ENCODE data around the gene CTNNA3. TPM values are rescaled to one million over a fixed set of nuclear protein-coding genes. Genes with fewer than 3 reads are reported as not detected.
A peak's percentile ranks its signal among the peaks of the same experiment; 100 is the strongest.

Gene CTNNA3
- total and polyA plus RNA-seq, 4 donors, result 0.38 to 8.9 (median 5.2) TPM

DNA sequence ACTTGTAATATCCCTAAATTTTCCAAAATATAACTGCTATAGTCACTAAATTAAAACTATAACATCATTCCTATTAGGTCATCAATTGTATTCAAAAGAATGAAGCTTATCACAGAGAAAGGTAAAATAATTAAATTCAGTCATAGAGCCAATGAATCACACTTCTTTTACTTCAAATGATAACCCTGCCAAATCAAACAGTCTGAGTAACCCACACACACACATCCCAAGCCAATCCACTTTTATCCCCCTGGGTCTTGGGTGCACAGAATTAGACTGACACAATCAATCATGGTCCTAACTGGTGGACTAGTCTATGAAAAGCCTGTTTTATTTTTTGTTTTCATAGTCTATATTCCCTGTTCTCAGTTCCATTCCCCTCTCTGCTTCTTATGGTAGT is 25.6 kb downstream of the CTNNA3 start:
- DNase-seq (no peak), ATAC-seq (ENCODE audit: low FRiP score) (no peak)
- no peaks in the 10 kb centered on the region for H3K9me3 ChIP-seq (ENCODE audit: control insufficient read depth, low read length)
- H3K27me3 ChIP-seq (ENCODE audit: control insufficient read depth in 1 of 2, insufficient read depth in 2 of 2, low read length in 1 of 2), result no peaks in the 10 kb centered on the region
- H3K36me3 ChIP-seq (ENCODE audit: control insufficient read depth in 1 of 2, insufficient read depth in 2 of 2, low read length in 1 of 2), result no peaks in the 10 kb centered on the region
- intact Hi-C loops (cut with DNase I), result no loop called here
- H3K4me3 ChIP-seq (ENCODE audit: low read length in 2 of 2), result no peak overlapping the region
- no peak overlapping the region for H3K27ac ChIP-seq (ENCODE audit: low read depth in 1 of 2, low read length in 2 of 2)
- H3K4me1 ChIP-seq (ENCODE audit: control insufficient read depth in 1 of 2, insufficient read depth in 2 of 2, low read length in 2 of 2), result no peaks in the 10 kb centered on the region

- no peaks in the 10 kb centered on the region for H3K27me3 ChIP-seq (ENCODE audit: control insufficient read depth in 1 of 2, insufficient read depth in 2 of 2, low read length in 1 of 2)
- H3K36me3 ChIP-seq (ENCODE audit: control insufficient read depth in 1 of 2, insufficient read depth in 2 of 2, low read length in 1 of 2), result no peaks in the 10 kb centered on the region
- H3K4me1 ChIP-seq (ENCODE audit: control insufficient read depth in 1 of 2, insufficient read depth in 2 of 2, low read length in 2 of 2), result no peaks in the 10 kb centered on the region
- H3K27ac ChIP-seq (ENCODE audit: low read depth in 1 of 2, low read length in 2 of 2), result no peak overlapping the region
- ATAC-seq (ENCODE audit: low FRiP score) (no peak), DNase-seq (no peak)
- 0 to 2% methylated on average over 1 of the region's 1 CpG for WGBS, 2 donors
- H3K4me3 ChIP-seq (ENCODE audit: low read length in 2 of 2), result no peak overlapping the region
- H3K9me3 ChIP-seq (ENCODE audit: control insufficient read depth, low read length), result no peaks in the 10 kb centered on the region
- intact Hi-C loops (cut with DNase I), result no loop called here
Observed at GRCh38 chr10:67669978-67670377, 26.0 kb downstream of the CTNNA3 start.

- intact Hi-C loops (cut with DNase I), result no loop called here
Observed at GRCh38 chr10:67668448-67668847, 27.5 kb downstream of the CTNNA3 start.

DNA sequence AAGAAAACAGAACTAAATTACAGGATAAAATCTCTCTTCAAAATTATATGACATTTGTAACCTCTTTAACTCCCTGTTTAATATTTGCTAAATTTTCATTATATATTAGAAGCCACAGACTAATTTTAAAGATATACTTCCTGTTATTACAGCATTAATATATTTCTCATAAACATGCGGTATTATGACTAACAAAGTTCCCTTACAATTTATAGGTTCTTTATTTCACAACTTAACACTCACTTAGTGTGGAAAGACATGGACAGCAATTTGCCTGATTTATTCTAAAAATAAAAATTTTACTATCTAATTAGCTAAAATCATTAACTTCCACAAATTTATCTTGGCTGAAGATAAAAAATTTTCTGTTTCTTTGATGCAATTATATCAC is 29.0 kb downstream of the CTNNA3 start:
- H3K4me3 ChIP-seq (ENCODE audit: low read length in 2 of 2), result no peak overlapping the region
- ATAC-seq (ENCODE audit: low FRiP score) (no peak), DNase-seq (no peak)
- H3K9me3 ChIP-seq (ENCODE audit: control insufficient read depth, low read length), result no peaks in the 10 kb centered on the region
- WGBS, 2 donors, result 93 to 98% methylated on average over 1 of the region's 1 CpG
- no peaks in the 10 kb centered on the region for H3K4me1 ChIP-seq (ENCODE audit: control insufficient read depth in 1 of 2, insufficient read depth in 2 of 2, low read length in 2 of 2)
- intact Hi-C loops (cut with DNase I), result loop anchor here in 1 of 2 donors (2.0 kb wide), 1 partner anchor 114 kb away; no protein-coding TSS in a partner anchor
- H3K36me3 ChIP-seq (ENCODE audit: control insufficient read depth in 1 of 2, insufficient read depth in 2 of 2, low read length in 1 of 2), result no peaks in the 10 kb centered on the region
- no peaks in the 10 kb centered on the region for H3K27me3 ChIP-seq (ENCODE audit: control insufficient read depth in 1 of 2, insufficient read depth in 2 of 2, low read length in 1 of 2)
- no peak overlapping the region for H3K27ac ChIP-seq (ENCODE audit: low read depth in 1 of 2, low read length in 2 of 2)

More at GRCh38 chr10:67668448-67668847, 27.5 kb downstream of the CTNNA3 start:
- Histone ChIP-seq H3K27ac (ENCODE audit: low read depth in 1 of 2, low read length in 2 of 2) (no peak overlapping the region), H3K27me3 (ENCODE audit: control insufficient read depth in 1 of 2, insufficient read depth in 2 of 2, low read length in 1 of 2) (no peaks in the 10 kb centered on the region), H3K4me1 (ENCODE audit: control insufficient read depth in 1 of 2, insufficient read depth in 2 of 2, low read length in 2 of 2) (no peaks in the 10 kb centered on the region), H3K36me3 (ENCODE audit: control insufficient read depth in 1 of 2, insufficient read depth in 2 of 2, low read length in 1 of 2) (no peaks in the 10 kb centered on the region), H3K4me3 (ENCODE audit: low read length in 2 of 2) (no peak overlapping the region), H3K9me3 (ENCODE audit: control insufficient read depth, low read length) (no peaks in the 10 kb centered on the region)
- DNase-seq (no peak), ATAC-seq (ENCODE audit: low FRiP score) (no peak)
- 88% methylated on average over 3 of the region's 3 CpGs for WGBS, 2 donors

DNA sequence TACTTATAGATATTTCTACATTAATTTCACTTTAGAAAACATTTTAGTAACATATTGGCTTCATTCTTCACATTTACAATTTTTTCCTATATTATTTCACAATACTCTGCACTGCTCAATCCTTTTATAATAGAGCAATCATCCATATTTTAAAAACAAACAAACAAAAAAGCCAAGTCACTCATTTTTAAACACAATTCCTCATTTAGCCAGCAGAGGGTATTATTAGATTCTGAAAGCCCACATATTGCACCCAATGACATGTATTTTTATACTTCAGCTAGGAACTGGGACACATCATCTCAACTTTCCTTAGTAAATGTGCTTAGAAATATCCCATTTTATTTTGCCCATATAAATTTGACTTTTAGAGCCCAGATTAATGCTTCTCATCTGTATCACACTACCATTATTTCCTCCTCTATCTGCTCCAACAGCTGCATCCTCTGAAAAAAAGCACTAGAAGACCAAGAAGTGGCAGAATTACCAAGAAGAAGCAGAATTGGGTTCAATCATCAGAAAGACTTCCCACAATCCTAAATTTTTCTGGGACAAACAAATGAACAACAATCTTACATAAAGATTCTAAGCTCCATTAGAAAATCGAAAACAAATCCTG is 29.5 kb downstream of the CTNNA3 start:
- Histone ChIP-seq H3K27ac (ENCODE audit: low read depth in 1 of 2, low read length in 2 of 2) (no peak overlapping the region), H3K4me3 (ENCODE audit: low read length in 2 of 2) (no peak overlapping the region), H3K27me3 (ENCODE audit: control insufficient read depth in 1 of 2, insufficient read depth in 2 of 2, low read length in 1 of 2) (no peaks in the 10 kb centered on the region), H3K4me1 (ENCODE audit: control insufficient read depth in 1 of 2, insufficient read depth in 2 of 2, low read length in 2 of 2) (no peaks in the 10 kb centered on the region), H3K36me3 (ENCODE audit: control insufficient read depth in 1 of 2, insufficient read depth in 2 of 2, low read length in 1 of 2) (no peaks in the 10 kb centered on the region), H3K9me3 (ENCODE audit: control insufficient read depth, low read length) (no peaks in the 10 kb centered on the region)
- 86 to 89% methylated on average over 1 of the region's 1 CpG for WGBS, 2 donors
- ATAC-seq (ENCODE audit: low FRiP score) (peak; percentile 46), DNase-seq (no peak)
- intact Hi-C loops (cut with DNase I), result loop anchor here in 1 of 2 donors (2.0 kb wide), 1 partner anchor 114 kb away; no protein-coding TSS in a partner anchor

DNA sequence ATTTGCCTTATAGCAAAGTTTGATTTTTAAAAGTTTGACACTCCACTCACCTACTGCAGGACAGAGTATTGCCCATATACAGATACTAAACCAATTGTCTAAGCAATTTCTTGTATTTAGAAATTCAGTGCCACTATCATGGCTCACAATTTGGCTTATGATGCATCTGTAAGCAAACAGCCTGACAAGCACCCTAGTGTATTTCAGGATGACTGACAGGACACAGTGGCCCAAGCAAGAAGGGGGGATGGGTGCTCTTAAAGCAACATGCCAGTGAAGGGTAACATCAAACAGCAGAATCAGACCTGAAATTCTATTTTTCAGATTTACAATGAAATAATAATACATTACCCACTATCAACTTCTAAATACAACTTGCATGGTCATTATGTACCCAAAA is 30.5 kb downstream of the CTNNA3 start:
- Histone ChIP-seq H3K27me3 (ENCODE audit: control insufficient read depth in 1 of 2, insufficient read depth in 2 of 2, low read length in 1 of 2) (no peaks in the 10 kb centered on the region), H3K4me1 (ENCODE audit: control insufficient read depth in 1 of 2, insufficient read depth in 2 of 2, low read length in 2 of 2) (no peaks in the 10 kb centered on the region), H3K27ac (ENCODE audit: low read depth in 1 of 2, low read length in 2 of 2) (no peak overlapping the region), H3K9me3 (ENCODE audit: control insufficient read depth, low read length) (no peaks in the 10 kb centered on the region), H3K4me3 (ENCODE audit: low read length in 2 of 2) (no peak overlapping the region), H3K36me3 (ENCODE audit: control insufficient read depth in 1 of 2, insufficient read depth in 2 of 2, low read length in 1 of 2) (no peaks in the 10 kb centered on the region)
- DNase-seq (no peak), ATAC-seq (ENCODE audit: low FRiP score) (no peak)
- intact Hi-C loops (cut with DNase I), result loop anchor here in 1 of 2 donors (2.0 kb wide), 1 partner anchor 113 kb away; no protein-coding TSS in a partner anchor

- H3K36me3 ChIP-seq (ENCODE audit: control insufficient read depth in 1 of 2, insufficient read depth in 2 of 2, low read length in 1 of 2), result no peaks in the 10 kb centered on the region
- H3K27me3 ChIP-seq (ENCODE audit: control insufficient read depth in 1 of 2, insufficient read depth in 2 of 2, low read length in 1 of 2), result no peaks in the 10 kb centered on the region
- no peak overlapping the region for H3K27ac ChIP-seq (ENCODE audit: low read depth in 1 of 2, low read length in 2 of 2)
- H3K4me1 ChIP-seq (ENCODE audit: control insufficient read depth in 1 of 2, insufficient read depth in 2 of 2, low read length in 2 of 2), result no peaks in the 10 kb centered on the region
- intact Hi-C loops (cut with DNase I), result loop anchor here in 1 of 2 donors (2.0 kb wide), 1 partner anchor 114 kb away; no protein-coding TSS in a partner anchor
- H3K9me3 ChIP-seq (ENCODE audit: control insufficient read depth, low read length), result no peaks in the 10 kb centered on the region
- ATAC-seq (ENCODE audit: low FRiP score) (no peak), DNase-seq (no peak)
- 36 to 46% methylated on average over 3 of the region's 3 CpGs for WGBS, 2 donors
- H3K4me3 ChIP-seq (ENCODE audit: low read length in 2 of 2), result no peak overlapping the region
Observed at GRCh38 chr10:67664942-67665341, 31.1 kb downstream of the CTNNA3 start.

DNA sequence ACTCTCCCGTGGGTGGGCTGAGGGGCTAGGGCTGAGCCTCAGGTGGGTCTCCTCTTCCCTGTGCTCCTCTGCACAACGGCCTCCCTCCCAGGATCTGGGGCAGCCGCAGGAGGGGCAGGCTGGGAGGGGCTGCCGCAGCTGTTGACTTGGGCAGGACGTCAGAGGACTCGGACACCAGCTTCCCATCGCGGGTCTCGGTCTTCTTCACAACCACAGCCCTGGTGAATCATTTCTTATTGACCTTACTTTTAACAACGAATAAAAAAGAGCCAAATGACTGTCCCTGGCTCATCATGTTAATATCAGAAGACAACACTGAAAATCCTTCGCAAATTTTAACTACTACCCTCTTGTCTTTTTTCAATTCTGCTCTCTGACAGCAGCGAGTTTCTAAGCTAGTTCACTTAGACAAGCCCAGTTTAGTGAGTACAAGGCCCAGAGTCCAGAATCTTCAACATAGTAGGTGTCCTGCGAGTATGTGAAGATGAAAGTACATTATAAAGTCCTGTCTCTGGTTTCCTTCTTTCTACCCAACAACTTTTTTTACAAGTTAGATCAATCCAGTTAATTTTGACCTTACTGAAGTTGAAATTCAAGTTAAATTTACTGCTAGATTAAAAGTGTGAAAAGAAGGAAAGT is 32.4 kb downstream of the CTNNA3 start:
- WGBS, 2 donors, result 68 to 71% methylated on average over 13 of the region's 13 CpGs
- H3K9me3 ChIP-seq (ENCODE audit: control insufficient read depth, low read length), result no peaks in the 10 kb centered on the region
- ATAC-seq (ENCODE audit: low FRiP score) (no peak), DNase-seq (no peak)
- no peaks in the 10 kb centered on the region for H3K36me3 ChIP-seq (ENCODE audit: control insufficient read depth in 1 of 2, insufficient read depth in 2 of 2, low read length in 1 of 2)
- no peaks in the 10 kb centered on the region for H3K27me3 ChIP-seq (ENCODE audit: control insufficient read depth in 1 of 2, insufficient read depth in 2 of 2, low read length in 1 of 2)
- H3K4me1 ChIP-seq (ENCODE audit: control insufficient read depth in 1 of 2, insufficient read depth in 2 of 2, low read length in 2 of 2), result no peaks in the 10 kb centered on the region
- intact Hi-C loops (cut with DNase I), result loop anchor here in 1 of 2 donors (2.0 kb wide), 1 partner anchor 115 kb away; no protein-coding TSS in a partner anchor
- no peak overlapping the region for H3K27ac ChIP-seq (ENCODE audit: low read depth in 1 of 2, low read length in 2 of 2)
- no peak overlapping the region for H3K4me3 ChIP-seq (ENCODE audit: low read length in 2 of 2)

DNA sequence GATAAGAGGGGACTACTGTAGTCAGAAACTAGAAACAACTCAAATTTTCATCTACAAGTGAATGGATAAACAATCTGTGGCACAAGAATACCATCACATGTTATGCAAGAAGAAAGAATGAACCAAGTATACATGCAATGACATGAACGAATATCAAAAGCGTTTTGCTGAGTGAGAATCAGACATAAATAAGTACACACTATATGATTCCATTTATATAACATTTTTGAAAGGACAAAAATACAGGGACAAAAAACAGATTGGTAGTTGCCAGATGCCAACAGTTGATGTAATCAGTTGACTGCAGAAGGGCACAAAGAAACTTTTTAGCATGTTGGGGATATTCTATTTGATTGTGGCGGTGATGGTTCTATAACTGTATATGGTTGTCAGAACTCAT is 33.6 kb downstream of the CTNNA3 start:
- no peak for ATAC-seq (ENCODE audit: low FRiP score)
- no peak for DNase-seq
- WGBS, 2 donors, result 69 to 70% methylated on average over 3 of the region's 3 CpGs
- H3K27me3 ChIP-seq (ENCODE audit: control insufficient read depth in 1 of 2, insufficient read depth in 2 of 2, low read length in 1 of 2), result no peaks in the 10 kb centered on the region
- H3K4me1 ChIP-seq (ENCODE audit: control insufficient read depth in 1 of 2, insufficient read depth in 2 of 2, low read length in 2 of 2), result no peaks in the 10 kb centered on the region
- H3K36me3 ChIP-seq (ENCODE audit: control insufficient read depth in 1 of 2, insufficient read depth in 2 of 2, low read length in 1 of 2), result no peaks in the 10 kb centered on the region
- H3K27ac ChIP-seq (ENCODE audit: low read depth in 1 of 2, low read length in 2 of 2), result no peak overlapping the region
- H3K4me3 ChIP-seq (ENCODE audit: low read length in 2 of 2), result no peak overlapping the region
- H3K9me3 ChIP-seq (ENCODE audit: control insufficient read depth, low read length), result no peaks in the 10 kb centered on the region
- intact Hi-C loops (cut with DNase I), result no loop called here
